Measurements from ENCODE around the gene HSPA2. TPM values are rescaled to one million over a fixed set of nuclear protein-coding genes. Genes with fewer than 3 reads are reported as not detected.

HSPA2 gene
- total and polyA plus RNA-seq, 2 of the 4 experiments (the other 2 are of a cell fraction), result 18.4 to 19.7 TPM

- in situ Hi-C loops (cut with MboI; ENCODE audit: low sequenced_read_pairs) (no loop called here), dilution Hi-C loops (cut with HindIII; ENCODE audit: low sequenced_read_pairs, unreplicated experiment) (no loop called here), intact Hi-C loops (cut with micrococcal nuclease) (loop anchor here (5.0 kb wide), 1 partner anchor 39 kb away; no protein-coding TSS in a partner anchor)
- Histone ChIP-seq H3K4me1 (ENCODE audit: control insufficient read depth, insufficient read depth, low read length) (peaks cover 3% of the 10 kb centered on the region; the same call in 1 of the 2 replicates), H3K9me3 (ENCODE audit: control insufficient read depth, insufficient read depth, low read length) (no peaks in the 10 kb centered on the region), H2AK5ac (ENCODE audit: low read depth, low read length) (peak overlapping the region; percentile 58; the same call in 1 of the 2 replicates), H2BK120ac (ENCODE audit: low read depth, low read length) (peak overlapping the region; percentile 57; the same call in 1 of the 2 replicates), H3K9me1 (ENCODE audit: insufficient read depth, low read length) (no peaks in the 10 kb centered on the region; the same call in 1 of the 2 replicates), H3K27ac (ENCODE audit: insufficient read depth, low read length) (no peak overlapping the region), H4K8ac (ENCODE audit: low read depth in 2 of 2, low read length in 2 of 2) (no peak overlapping the region), H2AK9ac (replicated peaks; ENCODE audit: low read depth, low read length, poor library complexity) (no peak overlapping the region), H4K5ac (ENCODE audit: low read depth, low read length) (no peak overlapping the region), H3K9ac (ENCODE audit: low read depth, low read length) (no peak overlapping the region), H3K4ac (ENCODE audit: low read depth, low read length) (peak overlapping the region; percentile 58; the same call in 1 of the 2 replicates), H4K20me1 (ENCODE audit: insufficient read depth, low read length) (no peaks in the 10 kb centered on the region), H2BK15ac (ENCODE audit: low read depth, low read length) (peak overlapping the region; percentile 58; the same call in 1 of the 3 replicates), H3K27me3 (ENCODE audit: control insufficient read depth, insufficient read depth, low read length) (no peaks in the 10 kb centered on the region), H3K36me3 (ENCODE audit: control insufficient read depth, insufficient read depth, low read length) (no peaks in the 10 kb centered on the region), H2BK20ac (ENCODE audit: low read depth, low read length) (no peak overlapping the region), H3K4me3 (ENCODE audit: insufficient read depth, low read depth, low read length) (no peak overlapping the region), H4K91ac (ENCODE audit: insufficient read depth, low read depth, low read length) (no peak overlapping the region), H3K4me2 (ENCODE audit: low read depth, low read length) (no peak overlapping the region), H2AFZ (replicated peaks; ENCODE audit: low read length, poor library complexity) (peak overlapping the region; percentile 67), H3K18ac (ENCODE audit: low read depth, low read length) (no peak overlapping the region), H3K14ac (replicated peaks; ENCODE audit: low read depth, low read length) (no peak overlapping the region), H3K56ac (ENCODE audit: extremely low read depth, insufficient read depth, low read length) (no peak overlapping the region), H3K23ac (ENCODE audit: low read depth, low read length) (no peak overlapping the region), H2BK5ac (ENCODE audit: low read depth, low read length, poor library complexity, severe bottlenecking) (no peak overlapping the region), H3K79me1 (ENCODE audit: low read depth in 1 of 2, low read length in 2 of 2) (no peaks in the 10 kb centered on the region)
- DNase-seq (peak; percentile 65), ATAC-seq (ENCODE audit: low read depth) (peak; percentile 61)
- TF ChIP-seq USF2 (IDR thresholded peaks at IDR 0.05; ENCODE audit: low read depth, low read length), result no peak
- TF ChIP-seq CTCF (conservative IDR thresholded peaks at IDR 0.05; ENCODE audit: low read depth, low read length), result no peak
- no peak for TF ChIP-seq ELK1 (IDR thresholded peaks at IDR 0.05; ENCODE audit: borderline replicate concordance, low read depth, low read length)
- no peak for TF ChIP-seq MAFK (IDR thresholded peaks at IDR 0.05; ENCODE audit: low read depth, low read length)
- TF ChIP-seq SMC3 (IDR thresholded peaks at IDR 0.05; ENCODE audit: low read depth, low read length), result no peak
- TF ChIP-seq FOS (IDR thresholded peaks at IDR 0.05; ENCODE audit: low read depth, low read length), result no peak
- TF ChIP-seq POLR2A (IDR thresholded peaks at IDR 0.05; ENCODE audit: low read depth, low read length), result no peak
- no peak for TF ChIP-seq MAZ (IDR thresholded peaks at IDR 0.05; ENCODE audit: borderline replicate concordance, low read depth, low read length)
- no peak for TF ChIP-seq BHLHE40 (IDR thresholded peaks at IDR 0.05; ENCODE audit: low read depth, low read length)
- TF ChIP-seq NFE2L2 (IDR thresholded peaks at IDR 0.05; ENCODE audit: low read depth, low read length), result no peak
- no peak for TF ChIP-seq RAD21 (IDR thresholded peaks at IDR 0.05; ENCODE audit: low read length)
- no peak for TF ChIP-seq CEBPB (IDR thresholded peaks at IDR 0.05; ENCODE audit: low read depth, low read length)
- TF ChIP-seq CHD1 (IDR thresholded peaks at IDR 0.05; ENCODE audit: low read depth, low read length), result no peak
- no peak for TF ChIP-seq RCOR1 (IDR thresholded peaks at IDR 0.05; ENCODE audit: insufficient replicate concordance, low read length)
- TF ChIP-seq MXI1 (IDR thresholded peaks at IDR 0.05; ENCODE audit: borderline replicate concordance, low read depth, low read length), result no peak
- TF ChIP-seq RFX5 (IDR thresholded peaks at IDR 0.05; ENCODE audit: low read depth, low read length), result no peak
- WGBS, 2 experiments (ENCODE audit: extremely low coverage in 2 of 2, insufficient read length in 1 of 2), result no CpG with 5 or more reads among the region's 3 CpGs
- ChIA-PET POLR2A (ENCODE audit: unreplicated experiment) (no interaction called here), CTCF (no interaction called here)
- no TSS peak for BruUV-seq (replicated peaks)
Measured at GRCh38 chr14:64573109-64573508, 32.6 kb downstream of the HSPA2 start.
